SK-N-SH treated with all-trans-retinoic acid at 6 μM for 48 hours (cell line): ENCODE measurements around the gene CRABP2.

ENCODE experiments used
- ATAC-seq: fragments of 200-7000 bp; cut with Tn5 transposase; 3 replicates; pipeline ENCODE4 v1.9.1; 2020; ENCODE audit warnings: mild to moderate bottlenecking, moderate library complexity
- ARNTL ChIP-seq: fragments of 450-650 bp; formaldehyde crosslinking; IDR thresholded peaks from 2 replicates; pipeline ENCODE4 v1.5.0; 2020; ENCODE audit warnings: low read depth, mild to moderate bottlenecking, moderate library complexity, borderline replicate concordance
- BACH2 ChIP-seq: fragments of 250-450 bp; sonication (Bioruptor Pico); IDR thresholded peaks from 2 replicates; pipeline ENCODE4 v1.9.0; 2021; ENCODE audit warnings: mild to moderate bottlenecking, borderline replicate concordance
- CSDC2 ChIP-seq: fragments of 250-450 bp; sonication (Bioruptor Pico); IDR thresholded peaks from 2 replicates; pipeline ENCODE4 v1.5.0; 2020; ENCODE audit warnings: mild to moderate bottlenecking, moderate library complexity
- ESRRG ChIP-seq: fragments of 250-450 bp; sonication (Bioruptor Pico); IDR thresholded peaks from 2 replicates; pipeline ENCODE4 v1.6.1; 2021; ENCODE audit warnings: mild to moderate bottlenecking
- GLIS3 ChIP-seq: fragments of 250-450 bp; sonication (Bioruptor Pico); IDR thresholded peaks from 2 replicates; pipeline ENCODE4 v1.5.0; 2020; ENCODE audit warnings: mild to moderate bottlenecking, moderate library complexity
- ISL1 ChIP-seq: fragments of 250-450 bp; sonication (Bioruptor Pico); IDR thresholded peaks from 2 replicates; pipeline ENCODE4 v2.1.2; 2022; ENCODE audit warnings: mild to moderate bottlenecking, moderate library complexity
- OSR1 ChIP-seq: fragments of 250-450 bp; sonication (Bioruptor Pico); IDR thresholded peaks from 2 replicates; pipeline ENCODE4 v1.8.0; 2022; ENCODE audit warnings: moderate library complexity, mild to moderate bottlenecking, inconsistent platforms
- PATZ1 ChIP-seq: fragments of 250-450 bp; sonication (Bioruptor Pico); IDR thresholded peaks from 2 replicates; pipeline ENCODE4 v1.8.0; 2020; ENCODE audit warnings: mild to moderate bottlenecking, moderate library complexity, borderline replicate concordance
- POU6F1 ChIP-seq: fragments of 250-450 bp; sonication (Bioruptor Pico); IDR thresholded peaks from 2 replicates; pipeline ENCODE4 v1.8.0; 2021; ENCODE audit warnings: low read depth, mild to moderate bottlenecking, moderate library complexity, borderline replicate concordance
- RARB ChIP-seq: fragments of 250-450 bp; sonication (Bioruptor Pico); IDR thresholded peaks from 2 replicates; pipeline ENCODE4 v1.8.0; 2021; ENCODE audit warnings: mild to moderate bottlenecking, moderate library complexity
- TCF4 ChIP-seq: fragments of 250-450 bp; sonication (Bioruptor Pico); IDR thresholded peaks from 2 replicates; pipeline ENCODE4 v1.8.0; 2021; ENCODE audit warnings: mild to moderate bottlenecking, moderate library complexity, borderline replicate concordance
- TOX ChIP-seq: fragments of 250-450 bp; sonication (Bioruptor Pico); IDR thresholded peaks from 2 replicates; pipeline ENCODE4 v1.8.0; 2021; ENCODE audit warnings: mild to moderate bottlenecking, moderate library complexity, borderline replicate concordance
- ZC3H10 ChIP-seq: fragments of 250-450 bp; sonication (Bioruptor Pico); IDR thresholded peaks from 2 replicates; pipeline ENCODE4 v1.5.1; 2021; ENCODE audit warnings: mild to moderate bottlenecking, moderate library complexity
- ZFP30 ChIP-seq: fragments of 450-650 bp; formaldehyde crosslinking; IDR thresholded peaks from 2 replicates; pipeline ENCODE4 v1.5.0; 2022; ENCODE audit warnings: mild to moderate bottlenecking, moderate library complexity
- ZNF565 ChIP-seq: fragments of 450-650 bp; formaldehyde crosslinking; conservative IDR thresholded peaks from 2 replicates; pipeline ENCODE4 v1.5.0; 2020; ENCODE audit warnings: low read depth, mild to moderate bottlenecking, moderate library complexity
- ZNF70 ChIP-seq: fragments of 450-650 bp; formaldehyde crosslinking; IDR thresholded peaks from 2 replicates; pipeline ENCODE4 v1.5.0; 2020; ENCODE audit warnings: mild to moderate bottlenecking, moderate library complexity
- ZNF8 ChIP-seq: fragments of 450-650 bp; formaldehyde crosslinking; IDR thresholded peaks from 2 replicates; pipeline ENCODE4 v1.5.0; 2020; ENCODE audit warnings: mild to moderate bottlenecking, moderate library complexity
- TF ChIP-seq, protein P1 (sequence below): fragments of 250-450 bp; sonication (Bioruptor Pico); IDR thresholded peaks from 2 replicates; pipeline ENCODE4 v1.5.0; 2020; ENCODE audit warnings: mild to moderate bottlenecking, moderate library complexity

The CRABP2 gene

GRCh38 chr1:156727492-156727891 is 22.1 kb upstream of the CRABP2 start:
- TF ChIP-seq ZNF565 (CRISPR knock-in tag), result no peak
- TF ChIP-seq ARNTL (CRISPR knock-in tag), result no peak
- TF ChIP-seq, protein P1, sequence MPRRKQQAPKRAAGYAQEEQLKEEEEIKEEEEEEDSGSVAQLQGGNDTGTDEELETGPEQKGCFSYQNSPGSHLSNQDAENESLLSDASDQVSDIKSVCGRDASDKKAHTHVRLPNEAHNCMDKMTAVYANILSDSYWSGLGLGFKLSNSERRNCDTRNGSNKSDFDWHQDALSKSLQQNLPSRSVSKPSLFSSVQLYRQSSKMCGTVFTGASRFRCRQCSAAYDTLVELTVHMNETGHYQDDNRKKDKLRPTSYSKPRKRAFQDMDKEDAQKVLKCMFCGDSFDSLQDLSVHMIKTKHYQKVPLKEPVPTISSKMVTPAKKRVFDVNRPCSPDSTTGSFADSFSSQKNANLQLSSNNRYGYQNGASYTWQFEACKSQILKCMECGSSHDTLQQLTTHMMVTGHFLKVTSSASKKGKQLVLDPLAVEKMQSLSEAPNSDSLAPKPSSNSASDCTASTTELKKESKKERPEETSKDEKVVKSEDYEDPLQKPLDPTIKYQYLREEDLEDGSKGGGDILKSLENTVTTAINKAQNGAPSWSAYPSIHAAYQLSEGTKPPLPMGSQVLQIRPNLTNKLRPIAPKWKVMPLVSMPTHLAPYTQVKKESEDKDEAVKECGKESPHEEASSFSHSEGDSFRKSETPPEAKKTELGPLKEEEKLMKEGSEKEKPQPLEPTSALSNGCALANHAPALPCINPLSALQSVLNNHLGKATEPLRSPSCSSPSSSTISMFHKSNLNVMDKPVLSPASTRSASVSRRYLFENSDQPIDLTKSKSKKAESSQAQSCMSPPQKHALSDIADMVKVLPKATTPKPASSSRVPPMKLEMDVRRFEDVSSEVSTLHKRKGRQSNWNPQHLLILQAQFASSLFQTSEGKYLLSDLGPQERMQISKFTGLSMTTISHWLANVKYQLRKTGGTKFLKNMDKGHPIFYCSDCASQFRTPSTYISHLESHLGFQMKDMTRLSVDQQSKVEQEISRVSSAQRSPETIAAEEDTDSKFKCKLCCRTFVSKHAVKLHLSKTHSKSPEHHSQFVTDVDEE (CRISPR knock-in tag), result no peak
- no peak for TF ChIP-seq ZC3H10 (CRISPR knock-in tag)
- TF ChIP-seq ZNF8 (CRISPR knock-in tag), result no peak
- TF ChIP-seq TOX (CRISPR knock-in tag), result no peak
- no peak for TF ChIP-seq PATZ1 (CRISPR knock-in tag)
- TF ChIP-seq GLIS3 (CRISPR knock-in tag), result no peak
- TF ChIP-seq CSDC2 (CRISPR knock-in tag), result no peak
- TF ChIP-seq BACH2, result no peak
- TF ChIP-seq TCF4 (CRISPR knock-in tag), result no peak
- no peak for TF ChIP-seq OSR1 (CRISPR knock-in tag)
- TF ChIP-seq, all 23 proteins: peak for 0
- no peak for ATAC-seq

GRCh38 chr1:156726549-156727226 is 21.3 kb upstream of the CRABP2 start:
- peak; percentile 47 for ATAC-seq
- TF ChIP-seq ZC3H10 (CRISPR knock-in tag) (no peak), TOX (CRISPR knock-in tag) (peak; percentile 18; the same call in 1 of the 2 replicates)

GRCh38 chr1:156725683-156726280 is 20.4 kb upstream of the CRABP2 start:
- TF ChIP-seq POU6F1 (CRISPR knock-in tag) (no peak), ZNF70 (CRISPR knock-in tag) (peak; percentile 70), ZC3H10 (CRISPR knock-in tag) (peak; percentile 80)
- ATAC-seq, result peak; percentile 80

GRCh38 chr1:156721535-156721934 is 16.2 kb upstream of the CRABP2 start:
- no peak for TF ChIP-seq ISL1 (CRISPR knock-in tag)
- TF ChIP-seq ZC3H10 (CRISPR knock-in tag), result no peak
- TF ChIP-seq TCF4 (CRISPR knock-in tag), result no peak
- no peak for TF ChIP-seq ZFP30 (CRISPR knock-in tag)
- TF ChIP-seq POU6F1 (CRISPR knock-in tag), result no peak
- TF ChIP-seq, protein P1 (CRISPR knock-in tag), result no peak
- TF ChIP-seq ZNF8 (CRISPR knock-in tag), result no peak
- TF ChIP-seq ZNF565 (CRISPR knock-in tag), result no peak
- TF ChIP-seq PATZ1 (CRISPR knock-in tag), result no peak
- no peak for TF ChIP-seq ZNF70 (CRISPR knock-in tag)
- TF ChIP-seq ESRRG, result no peak
- TF ChIP-seq RARB (CRISPR knock-in tag), result no peak
- TF ChIP-seq GLIS3 (CRISPR knock-in tag), result no peak
- no peak for TF ChIP-seq ARNTL (CRISPR knock-in tag)
- ATAC-seq, result no peak
